ENCODE data around the gene BABAM2.
"Not testable (repeated sequence)": the region's sequence is repeated elsewhere in the genome, so short reads cannot be mapped to it uniquely, and the experiment has no call there.

Gene BABAM2

GRCh38 chr2:27962006-27962405 lies 71.5 kb downstream of the BABAM2 start:
- H3K4me1 ChIP-seq (ENCODE audit: control insufficient read depth, insufficient read depth, low read length): no peaks in the 10 kb centered on the region
- H3K9me3 ChIP-seq (ENCODE audit: control insufficient read depth in 2 of 2, low read length in 2 of 2): no peaks in the 10 kb centered on the region
- H3K9ac ChIP-seq (ENCODE audit: low read length in 2 of 2): no peak overlapping the region
- no peak overlapping the region for H3K4me3 ChIP-seq (ENCODE audit: low read length in 2 of 2)
- H3K27ac ChIP-seq (ENCODE audit: low read length): no peak overlapping the region
- no peaks in the 10 kb centered on the region for H3K36me3 ChIP-seq (ENCODE audit: control insufficient read depth in 2 of 2, insufficient read depth in 2 of 2, low read length in 2 of 2)
- H3K27me3 ChIP-seq (ENCODE audit: control insufficient read depth in 1 of 2, insufficient read depth in 2 of 2, low read length in 2 of 2): no peaks in the 10 kb centered on the region

- no peaks in the 10 kb centered on the region for H3K36me3 ChIP-seq (ENCODE audit: control insufficient read depth in 2 of 2, insufficient read depth in 2 of 2, low read length in 2 of 2)
- H3K4me3 ChIP-seq (ENCODE audit: low read length in 2 of 2): no peak overlapping the region
- no peak overlapping the region for H3K27ac ChIP-seq (ENCODE audit: low read length)
- H3K27me3 ChIP-seq (ENCODE audit: control insufficient read depth in 1 of 2, insufficient read depth in 2 of 2, low read length in 2 of 2): no peaks in the 10 kb centered on the region
- no peak overlapping the region for H3K9ac ChIP-seq (ENCODE audit: low read length in 2 of 2)
- H3K9me3 ChIP-seq (ENCODE audit: control insufficient read depth in 2 of 2, low read length in 2 of 2): no peaks in the 10 kb centered on the region
- H3K4me1 ChIP-seq (ENCODE audit: control insufficient read depth, insufficient read depth, low read length): no peaks in the 10 kb centered on the region
These were observed 72.9 kb downstream of the BABAM2 start for GRCh38 chr2:27963472-27963871.

DNA sequence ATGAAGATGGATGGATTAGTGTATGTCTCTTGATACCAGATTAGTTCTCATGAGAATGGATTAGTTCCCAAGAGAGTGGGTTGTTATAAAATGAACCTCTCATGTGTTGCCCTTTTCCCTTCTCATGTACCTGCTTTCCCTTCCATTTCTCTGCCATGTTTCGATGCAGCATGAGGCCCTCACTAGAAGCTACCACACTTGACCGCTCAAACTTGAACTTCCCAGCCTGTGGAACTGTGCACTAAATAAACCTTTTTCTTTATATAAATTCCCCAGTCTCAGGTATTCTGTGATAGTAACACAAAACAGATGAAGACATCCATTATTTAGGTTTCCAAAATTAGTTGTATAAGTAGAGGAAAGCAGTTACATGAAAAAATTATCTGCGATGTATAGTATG lies 73.5 kb downstream of the BABAM2 start:
- Histone ChIP-seq H3K9me3 (ENCODE audit: control insufficient read depth in 2 of 2, low read length in 2 of 2) (no peaks in the 10 kb centered on the region), H3K27ac (ENCODE audit: low read length) (no peak overlapping the region), H3K36me3 (ENCODE audit: control insufficient read depth in 2 of 2, insufficient read depth in 2 of 2, low read length in 2 of 2) (no peaks in the 10 kb centered on the region), H3K4me1 (ENCODE audit: control insufficient read depth, insufficient read depth, low read length) (no peaks in the 10 kb centered on the region), H3K4me3 (ENCODE audit: low read length in 2 of 2) (no peak overlapping the region), H3K27me3 (ENCODE audit: control insufficient read depth in 1 of 2, insufficient read depth in 2 of 2, low read length in 2 of 2) (no peaks in the 10 kb centered on the region), H3K9ac (ENCODE audit: low read length in 2 of 2) (no peak overlapping the region)

DNA sequence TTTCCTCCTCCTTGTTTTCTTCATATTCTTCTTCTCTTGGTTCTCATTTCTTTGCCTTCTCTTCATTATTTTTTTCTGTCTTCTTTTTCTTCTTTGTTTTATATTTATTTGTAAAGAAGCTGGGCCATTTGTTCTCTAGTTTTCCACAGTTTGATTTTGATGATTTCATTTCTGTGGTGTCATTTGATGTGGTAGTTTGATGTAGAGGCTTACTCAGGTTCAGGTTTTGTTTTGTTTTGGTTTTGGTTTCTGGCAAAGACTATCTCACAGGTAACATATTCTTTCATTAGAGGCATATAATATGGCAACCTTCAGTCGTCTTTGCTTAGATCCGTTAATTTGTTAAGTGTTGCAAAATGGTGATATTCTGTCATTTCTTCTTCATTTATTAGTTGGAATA lies 75.3 kb downstream of the BABAM2 start:
- H3K9ac ChIP-seq (ENCODE audit: low read length in 2 of 2): no peak overlapping the region
- H3K4me1 ChIP-seq (ENCODE audit: control insufficient read depth, insufficient read depth, low read length): no peaks in the 10 kb centered on the region
- no peaks in the 10 kb centered on the region for H3K27me3 ChIP-seq (ENCODE audit: control insufficient read depth in 1 of 2, insufficient read depth in 2 of 2, low read length in 2 of 2)
- no peaks in the 10 kb centered on the region for H3K9me3 ChIP-seq (ENCODE audit: control insufficient read depth in 2 of 2, low read length in 2 of 2)
- H3K4me3 ChIP-seq (ENCODE audit: low read length in 2 of 2): no peak overlapping the region
- H3K27ac ChIP-seq (ENCODE audit: low read length): no peak overlapping the region
- H3K36me3 ChIP-seq (ENCODE audit: control insufficient read depth in 2 of 2, insufficient read depth in 2 of 2, low read length in 2 of 2): no peaks in the 10 kb centered on the region

- H3K9me3 ChIP-seq (ENCODE audit: control insufficient read depth in 2 of 2, low read length in 2 of 2): no peaks in the 10 kb centered on the region
- H3K27ac ChIP-seq (ENCODE audit: low read length): no peak overlapping the region
- H3K27me3 ChIP-seq (ENCODE audit: control insufficient read depth in 1 of 2, insufficient read depth in 2 of 2, low read length in 2 of 2): no peaks in the 10 kb centered on the region
- H3K4me3 ChIP-seq (ENCODE audit: low read length in 2 of 2): no peak overlapping the region
- H3K36me3 ChIP-seq (ENCODE audit: control insufficient read depth in 2 of 2, insufficient read depth in 2 of 2, low read length in 2 of 2): no peaks in the 10 kb centered on the region
- no peaks in the 10 kb centered on the region for H3K4me1 ChIP-seq (ENCODE audit: control insufficient read depth, insufficient read depth, low read length)
- H3K9ac ChIP-seq (ENCODE audit: low read length in 2 of 2): no peak overlapping the region
These were observed 75.9 kb downstream of the BABAM2 start for GRCh38 chr2:27966466-27966865.

- Histone ChIP-seq H3K4me1 (ENCODE audit: control insufficient read depth, insufficient read depth, low read length) (no peaks in the 10 kb centered on the region), H3K27me3 (ENCODE audit: control insufficient read depth in 1 of 2, insufficient read depth in 2 of 2, low read length in 2 of 2) (no peaks in the 10 kb centered on the region), H3K36me3 (ENCODE audit: control insufficient read depth in 2 of 2, insufficient read depth in 2 of 2, low read length in 2 of 2) (no peaks in the 10 kb centered on the region), H3K9ac (ENCODE audit: low read length in 2 of 2) (no peak overlapping the region), H3K27ac (ENCODE audit: low read length) (no peak overlapping the region), H3K9me3 (ENCODE audit: control insufficient read depth in 2 of 2, low read length in 2 of 2) (no peaks in the 10 kb centered on the region), H3K4me3 (ENCODE audit: low read length in 2 of 2) (no peak overlapping the region)
These were observed 76.5 kb downstream of the BABAM2 start for GRCh38 chr2:27967076-27967475.

- not testable (repeated sequence) for H3K27me3 ChIP-seq (ENCODE audit: control insufficient read depth in 1 of 2, insufficient read depth in 2 of 2, low read length in 2 of 2); H3K9ac ChIP-seq (ENCODE audit: low read length in 2 of 2); H3K4me3 ChIP-seq (ENCODE audit: low read length in 2 of 2); H3K27ac ChIP-seq (ENCODE audit: low read length); H3K4me1 ChIP-seq (ENCODE audit: control insufficient read depth, insufficient read depth, low read length); H3K36me3 ChIP-seq (ENCODE audit: control insufficient read depth in 2 of 2, insufficient read depth in 2 of 2, low read length in 2 of 2); H3K9me3 ChIP-seq (ENCODE audit: control insufficient read depth in 2 of 2, low read length in 2 of 2)
These were observed 77.5 kb downstream of the BABAM2 start for GRCh38 chr2:27968045-27968444.

- H3K9ac ChIP-seq (ENCODE audit: low read length in 2 of 2); H3K27ac ChIP-seq (ENCODE audit: low read length); H3K4me1 ChIP-seq (ENCODE audit: control insufficient read depth, insufficient read depth, low read length); H3K36me3 ChIP-seq (ENCODE audit: control insufficient read depth in 2 of 2, insufficient read depth in 2 of 2, low read length in 2 of 2); H3K9me3 ChIP-seq (ENCODE audit: control insufficient read depth in 2 of 2, low read length in 2 of 2); H3K4me3 ChIP-seq (ENCODE audit: low read length in 2 of 2); H3K27me3 ChIP-seq (ENCODE audit: control insufficient read depth in 1 of 2, insufficient read depth in 2 of 2, low read length in 2 of 2): not testable (repeated sequence)
These were observed 78.4 kb downstream of the BABAM2 start for GRCh38 chr2:27968957-27969356.

DNA sequence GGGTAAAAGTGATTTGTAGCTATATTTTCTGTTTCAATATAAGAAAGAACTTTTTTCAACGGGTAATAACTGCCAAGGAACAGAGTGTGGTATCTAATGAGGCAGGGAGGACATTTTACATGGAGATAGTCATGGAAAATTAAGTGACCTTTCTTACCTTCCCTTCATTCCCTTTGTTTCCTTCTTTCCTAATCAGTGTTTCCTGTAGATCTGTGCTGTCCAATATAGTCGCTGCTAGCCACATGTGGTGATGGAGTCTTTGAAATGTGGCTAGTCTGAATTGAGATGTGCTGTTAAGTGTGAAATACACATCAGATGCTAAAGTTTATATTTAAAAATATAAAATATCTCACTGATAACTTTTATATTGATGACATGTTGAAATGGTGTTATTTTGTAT lies 81.8 kb downstream of the BABAM2 start:
- Histone ChIP-seq H3K27ac (ENCODE audit: low read length) (no peak overlapping the region), H3K9me3 (ENCODE audit: control insufficient read depth in 2 of 2, low read length in 2 of 2) (no peaks in the 10 kb centered on the region), H3K4me3 (ENCODE audit: low read length in 2 of 2) (no peak overlapping the region), H3K4me1 (ENCODE audit: control insufficient read depth, insufficient read depth, low read length) (no peaks in the 10 kb centered on the region), H3K27me3 (ENCODE audit: control insufficient read depth in 1 of 2, insufficient read depth in 2 of 2, low read length in 2 of 2) (no peaks in the 10 kb centered on the region), H3K36me3 (ENCODE audit: control insufficient read depth in 2 of 2, insufficient read depth in 2 of 2, low read length in 2 of 2) (no peaks in the 10 kb centered on the region), H3K9ac (ENCODE audit: low read length in 2 of 2) (no peak overlapping the region)

- Histone ChIP-seq H3K4me1 (ENCODE audit: control insufficient read depth, insufficient read depth, low read length) (no peaks in the 10 kb centered on the region), H3K9me3 (ENCODE audit: control insufficient read depth in 2 of 2, low read length in 2 of 2) (no peaks in the 10 kb centered on the region), H3K9ac (ENCODE audit: low read length in 2 of 2) (no peak overlapping the region), H3K36me3 (ENCODE audit: control insufficient read depth in 2 of 2, insufficient read depth in 2 of 2, low read length in 2 of 2) (no peaks in the 10 kb centered on the region), H3K27me3 (ENCODE audit: control insufficient read depth in 1 of 2, insufficient read depth in 2 of 2, low read length in 2 of 2) (no peaks in the 10 kb centered on the region), H3K27ac (ENCODE audit: low read length) (no peak overlapping the region), H3K4me3 (ENCODE audit: low read length in 2 of 2) (no peak overlapping the region)
These were observed 83.1 kb downstream of the BABAM2 start for GRCh38 chr2:27973592-27973991.

GRCh38 chr2:27976308-27976707 lies 85.8 kb downstream of the BABAM2 start:
- H3K27ac ChIP-seq (ENCODE audit: low read length): no peak overlapping the region
- H3K27me3 ChIP-seq (ENCODE audit: control insufficient read depth in 1 of 2, insufficient read depth in 2 of 2, low read length in 2 of 2): no peaks in the 10 kb centered on the region
- no peak overlapping the region for H3K9ac ChIP-seq (ENCODE audit: low read length in 2 of 2)
- no peaks in the 10 kb centered on the region for H3K36me3 ChIP-seq (ENCODE audit: control insufficient read depth in 2 of 2, insufficient read depth in 2 of 2, low read length in 2 of 2)
- H3K4me3 ChIP-seq (ENCODE audit: low read length in 2 of 2): no peak overlapping the region
- H3K4me1 ChIP-seq (ENCODE audit: control insufficient read depth, insufficient read depth, low read length): no peaks in the 10 kb centered on the region
- H3K9me3 ChIP-seq (ENCODE audit: control insufficient read depth in 2 of 2, low read length in 2 of 2): no peaks in the 10 kb centered on the region
